HCT116 (cell line): ENCODE results near the gene AKAP12. TPM values are rescaled to one million over a fixed set of nuclear protein-coding genes. Genes with fewer than 3 reads are reported as not detected.

Experiments
- ATAC-seq: fragments of 200-7000 bp; cut with Tn5 transposase; 2 replicates; pipeline ENCODE4 v1.9.1; 2020; ENCODE audit warnings: mild to moderate bottlenecking, moderate library complexity
- BruUV-seq: library from RNA; stranded (reverse); fragments of 400-500 nt; replicated peaks from 2 replicates; lab custom pipeline; 2021; lab: Mats Ljungman, UMichigan
- CTCF ChIA-PET: fragments of 300-600 bp; sonication (Branson Sonifier 250); formaldehyde crosslinking; loops from one replicate; lab custom pipeline; 2021; ENCODE audit warnings: antibody characterized with exemption; lab: Charles Lee
- POLR2A ChIA-PET: fragments of 300-600, 350-600 bp; sonication (Branson Sonifier 250); formaldehyde crosslinking; loops from one replicate; lab custom pipeline; 2021; ENCODE audit warnings: antibody characterized with exemption; lab: Charles Lee
- RAD21 ChIA-PET, 2 experiments: fragments of 300-600 bp; sonication (Branson Sonifier 250); formaldehyde crosslinking; loops; one replicate each; lab custom pipeline; 2023; ENCODE audit warnings: low total read pairs in 2 of 2; ENCODE audit not compliant: uncharacterized antibody in 2 of 2, unreplicated experiment in 2 of 2, low non-redundant PET in 1 of 2; lab: Charles Lee
- DNase-seq: peaks from one replicate; pipeline ENCODE4 v3.0.0-alpha.2; 2010; ENCODE audit warnings: low read depth, low spot score
- H2AFZ ChIP-seq: fragments of 200-600 bp; shearing (Covaris generic), sonication (generic); 2 replicates; pipeline ENCODE4 v1.6.1; 2017; ENCODE audit warnings: low read depth, mixed run types, mixed read lengths, antibody characterized with exemption, low read length; ENCODE audit not compliant: poor library complexity, severe bottlenecking
- H3K27ac ChIP-seq: 2 replicates; pipeline ENCODE4 v1.5.1; 2012; ENCODE audit warnings: low read depth, low read length
- H3K27me3 ChIP-seq: fragments of 200-600 bp; sonication (generic); 2 replicates; pipeline ENCODE4 v1.6.1; 2016; ENCODE audit warnings: mixed run types, low read length, mixed read lengths; ENCODE audit not compliant: insufficient read depth
- H3K36me3 ChIP-seq, 2 experiments: fragments of 200-500 bp in 1 of 2; fragments of 200-600 bp in 1 of 2; sonication (Bioruptor generic) in 1 of 2; sonication (generic) in 1 of 2; 2 replicates each; pipeline versions ENCODE4 v1.5.1 to v1.6.1; 2014 to 2016; ENCODE audit warnings: low read length in 2 of 2, inconsistent platforms in 1 of 2, mixed read lengths in 1 of 2, mixed run types in 1 of 2; ENCODE audit not compliant: insufficient read depth in 2 of 2, control insufficient read depth in 1 of 2
- H3K4me1 ChIP-seq, 2 experiments: fragments of 200-600 bp in 1 of 2; sonication (generic) in 1 of 2; 2 replicates each; pipeline versions ENCODE4 v1.5.1 to v1.6.1; 2012 to 2017; ENCODE audit warnings: low read length in 2 of 2, inconsistent platforms in 1 of 2, mild to moderate bottlenecking in 1 of 2, mixed read lengths in 1 of 2, mixed run types in 1 of 2, moderate library complexity in 1 of 2; ENCODE audit not compliant: insufficient read depth in 2 of 2, control insufficient read depth in 1 of 2
- H3K4me2 ChIP-seq: fragments of 200-600 bp; sonication (generic); 2 replicates; pipeline ENCODE4 v1.6.1; 2017; ENCODE audit warnings: mixed run types, low read length, mixed read lengths
- H3K4me3 ChIP-seq, 2 experiments: fragments of 200-600 bp in 1 of 2; sonication (generic) in 1 of 2; replicated peaks in 1 of 2; 2 replicates each; pipeline ENCODE4 v1.5.1; 2011 to 2016; ENCODE audit warnings: low read length in 2 of 2, control low read depth in 1 of 2, low read depth in 1 of 2, mild to moderate bottlenecking in 1 of 2, mixed read lengths in 1 of 2, mixed run types in 1 of 2
- H3K79me2 ChIP-seq: fragments of 200-600 bp; sonication (generic); 2 replicates; pipeline ENCODE4 v1.6.1; 2017; ENCODE audit warnings: mild to moderate bottlenecking, mixed run types, low read length, moderate library complexity, mixed read lengths; ENCODE audit not compliant: insufficient read depth
- H3K9ac ChIP-seq: fragments of 200-600 bp; sonication (generic); 2 replicates; pipeline ENCODE4 v1.6.1; 2016; ENCODE audit warnings: low read length, mixed read lengths
- H3K9me2 ChIP-seq: fragments of 200-600 bp; sonication (generic), shearing (Covaris generic); 2 replicates; pipeline ENCODE4 v1.6.1; 2017; ENCODE audit warnings: mixed run types, mild to moderate bottlenecking, moderate library complexity; ENCODE audit not compliant: insufficient read depth
- H3K9me3 ChIP-seq, 2 experiments: fragments of 200-500 bp in 1 of 2; fragments of 200-600 bp in 1 of 2; sonication (Bioruptor generic) in 1 of 2; sonication (generic) in 1 of 2; 2 replicates each; pipeline ENCODE4 v1.6.1; 2014 to 2017; ENCODE audit warnings: low read length in 2 of 2, mixed read lengths in 2 of 2, inconsistent platforms in 1 of 2, low read depth in 1 of 2, mild to moderate bottlenecking in 1 of 2, mixed run types in 1 of 2, moderate library complexity in 1 of 2; ENCODE audit not compliant: control insufficient read depth in 1 of 2, insufficient read depth in 1 of 2
- H4K20me1 ChIP-seq: fragments of 200-600 bp; sonication (generic), shearing (Covaris generic); 2 replicates; pipeline ENCODE4 v1.6.1; 2017; ENCODE audit warnings: mixed run types, mild to moderate bottlenecking, moderate library complexity; ENCODE audit not compliant: insufficient read depth
- CBX3 ChIP-seq: IDR thresholded peaks from 2 replicates; pipeline ENCODE4 v1.6.1; 2012; ENCODE audit warnings: low read depth
- CTCF ChIP-seq, 3 experiments: fragments of 200-600 bp in 1 of 3; sonication (generic) in 1 of 3; IDR thresholded peaks in 2 of 3; conservative IDR thresholded peaks in 1 of 3; 2 replicates each; pipeline ENCODE4 v1.5.1; 2012 to 2017; ENCODE audit warnings: low read depth in 2 of 3, low read length in 2 of 3, antibody characterized with exemption in 1 of 3, borderline replicate concordance in 1 of 3, control low read depth in 1 of 3, mild to moderate bottlenecking in 1 of 3, mixed read lengths in 1 of 3, mixed run types in 1 of 3, moderate library complexity in 1 of 3; ENCODE audit not compliant: insufficient read depth in 1 of 3
- ELF1 ChIP-seq: IDR thresholded peaks from 2 replicates; pipeline ENCODE4 v1.6.1; 2012; ENCODE audit warnings: low read depth, borderline replicate concordance
- EZH2 ChIP-seq: fragments of 200-600 bp; sonication (generic); IDR thresholded peaks from 2 replicates; pipeline ENCODE4 v1.6.1; 2017; ENCODE audit warnings: antibody characterized with exemption, mixed run types
- EZH2phosphoT487 ChIP-seq: fragments of 200-600 bp; IDR thresholded peaks from 2 replicates; pipeline ENCODE4 v1.6.1; 2018; ENCODE audit warnings: antibody characterized with exemption, borderline replicate concordance
- FOSL1 ChIP-seq: IDR thresholded peaks from 2 replicates; pipeline ENCODE4 v1.6.1; 2012; ENCODE audit warnings: low read depth
- JUND ChIP-seq: IDR thresholded peaks from 2 replicates; pipeline ENCODE4 v1.6.1; 2012
- POLR2A ChIP-seq: IDR thresholded peaks from 2 replicates; pipeline ENCODE4 v1.7.0; 2011; ENCODE audit warnings: borderline replicate concordance; ENCODE audit not compliant: insufficient read depth, insufficient read length; ENCODE audit errors: extremely low read depth
- POLR2AphosphoS5 ChIP-seq: IDR thresholded peaks from 2 replicates; pipeline ENCODE4 v1.6.1; 2011; ENCODE audit warnings: mild to moderate bottlenecking, low read depth, low read length, moderate library complexity
- SIN3A ChIP-seq: IDR thresholded peaks from 2 replicates; pipeline ENCODE4 v1.6.1; 2012; ENCODE audit warnings: low read depth
- intact Hi-C: fragments of 100-400 bp; cut with micrococcal nuclease; formaldehyde crosslinking; loops from 2 replicates; pipeline ENCODE4 v1.10.0; 2022
- total RNA-seq: library from RNA; stranded (reverse); gene quantifications from one replicate; pipeline ENCODE4 v1.2.1, GENCODE V29; 2021; ENCODE audit not compliant: unreplicated experiment
- TF ChIP-seq, protein P1 (sequence below): IDR thresholded peaks from 2 replicates; pipeline ENCODE4 v1.6.1; 2012; ENCODE audit warnings: low read depth
- TF ChIP-seq, protein P2 (sequence below): IDR thresholded peaks from 2 replicates; pipeline ENCODE4 v1.6.1; 2012

Gene AKAP12
- total RNA-seq, 1 experiment from 2014 or later: 1,220 TPM

DNA sequence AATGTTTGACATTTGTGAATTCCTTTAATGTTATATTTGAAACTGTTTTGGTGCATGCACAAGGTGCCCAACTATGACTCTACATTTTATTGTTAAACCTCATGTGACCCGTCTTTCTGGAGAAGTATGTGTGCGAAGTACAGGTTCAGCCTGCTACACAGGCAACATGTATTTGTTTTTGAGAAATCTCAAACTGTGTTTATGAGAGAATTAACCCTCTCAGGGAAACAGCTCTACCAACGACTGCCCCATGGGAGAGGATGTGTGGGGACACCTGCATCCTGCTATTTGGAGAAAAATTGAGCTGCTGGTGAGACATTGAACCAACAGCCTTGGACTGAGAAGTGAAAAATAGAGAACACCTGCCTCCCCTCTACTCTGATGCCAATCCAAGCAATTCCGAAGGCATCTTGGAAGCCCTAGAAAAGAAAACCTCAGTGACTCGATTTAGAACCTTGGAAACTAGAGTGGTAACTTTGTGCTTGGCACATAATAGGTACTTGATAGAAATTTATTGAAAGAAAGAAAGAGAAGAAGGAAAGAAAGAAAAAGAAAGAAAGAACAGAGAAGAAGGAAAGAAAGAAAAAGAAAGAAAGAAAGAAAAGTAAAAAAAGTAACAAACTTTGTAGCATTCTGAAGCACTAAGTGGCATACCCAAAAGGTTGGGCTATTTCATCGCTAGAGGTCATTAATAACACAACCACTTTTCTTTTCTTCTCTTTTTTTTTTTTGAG is 2.9 kb upstream of the AKAP12 start:
- H2AFZ ChIP-seq: no peak overlapping the region
- H3K36me3 ChIP-seq: peaks cover 0 to 6% of the 10 kb centered on the region in 2 experiments; a peak in 1 of 4 replicates
- no peak for DNase-seq
- no peak overlapping the region for H3K9ac ChIP-seq
- H3K79me2 ChIP-seq: peaks cover 12% of the 10 kb centered on the region
- TF ChIP-seq, protein P1, sequence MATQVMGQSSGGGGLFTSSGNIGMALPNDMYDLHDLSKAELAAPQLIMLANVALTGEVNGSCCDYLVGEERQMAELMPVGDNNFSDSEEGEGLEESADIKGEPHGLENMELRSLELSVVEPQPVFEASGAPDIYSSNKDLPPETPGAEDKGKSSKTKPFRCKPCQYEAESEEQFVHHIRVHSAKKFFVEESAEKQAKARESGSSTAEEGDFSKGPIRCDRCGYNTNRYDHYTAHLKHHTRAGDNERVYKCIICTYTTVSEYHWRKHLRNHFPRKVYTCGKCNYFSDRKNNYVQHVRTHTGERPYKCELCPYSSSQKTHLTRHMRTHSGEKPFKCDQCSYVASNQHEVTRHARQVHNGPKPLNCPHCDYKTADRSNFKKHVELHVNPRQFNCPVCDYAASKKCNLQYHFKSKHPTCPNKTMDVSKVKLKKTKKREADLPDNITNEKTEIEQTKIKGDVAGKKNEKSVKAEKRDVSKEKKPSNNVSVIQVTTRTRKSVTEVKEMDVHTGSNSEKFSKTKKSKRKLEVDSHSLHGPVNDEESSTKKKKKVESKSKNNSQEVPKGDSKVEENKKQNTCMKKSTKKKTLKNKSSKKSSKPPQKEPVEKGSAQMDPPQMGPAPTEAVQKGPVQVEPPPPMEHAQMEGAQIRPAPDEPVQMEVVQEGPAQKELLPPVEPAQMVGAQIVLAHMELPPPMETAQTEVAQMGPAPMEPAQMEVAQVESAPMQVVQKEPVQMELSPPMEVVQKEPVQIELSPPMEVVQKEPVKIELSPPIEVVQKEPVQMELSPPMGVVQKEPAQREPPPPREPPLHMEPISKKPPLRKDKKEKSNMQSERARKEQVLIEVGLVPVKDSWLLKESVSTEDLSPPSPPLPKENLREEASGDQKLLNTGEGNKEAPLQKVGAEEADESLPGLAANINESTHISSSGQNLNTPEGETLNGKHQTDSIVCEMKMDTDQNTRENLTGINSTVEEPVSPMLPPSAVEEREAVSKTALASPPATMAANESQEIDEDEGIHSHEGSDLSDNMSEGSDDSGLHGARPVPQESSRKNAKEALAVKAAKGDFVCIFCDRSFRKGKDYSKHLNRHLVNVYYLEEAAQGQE: no peak
- TF ChIP-seq CBX3: no peak
- no peak for TF ChIP-seq JUND
- TF ChIP-seq POLR2AphosphoS5: no peak
- no peak for TF ChIP-seq EZH2phosphoT487
- TF ChIP-seq CTCF (IDR thresholded peaks at IDR 0.05 in 2 of 3, conservative IDR thresholded peaks at IDR 0.05 in 1 of 3; ENCODE audit: borderline replicate concordance in 1 of 3, insufficient read depth in 1 of 3, low read depth in 2 of 3, low read length in 2 of 3): no peak
- no peak for TF ChIP-seq EZH2
- no peak for TF ChIP-seq POLR2A
- TF ChIP-seq, protein P2, sequence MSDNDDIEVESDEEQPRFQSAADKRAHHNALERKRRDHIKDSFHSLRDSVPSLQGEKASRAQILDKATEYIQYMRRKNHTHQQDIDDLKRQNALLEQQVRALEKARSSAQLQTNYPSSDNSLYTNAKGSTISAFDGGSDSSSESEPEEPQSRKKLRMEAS: no peak
- TF ChIP-seq FOSL1: no peak
- TF ChIP-seq ELF1: no peak
- no peak for TF ChIP-seq SIN3A
- no peak overlapping the region for H3K4me2 ChIP-seq
- no TSS peak for BruUV-seq
- H3K4me1 ChIP-seq: peaks cover 2 to 11% of the 10 kb centered on the region in 2 experiments; a peak in 2 of 4 replicates
- no peak overlapping the region for H3K27ac ChIP-seq
- no peaks in the 10 kb centered on the region for H3K9me2 ChIP-seq
- no peaks in the 10 kb centered on the region for H3K9me3 ChIP-seq
- RAD21 ChIA-PET: no interaction called here
- no peaks in the 10 kb centered on the region for H4K20me1 ChIP-seq
- POLR2A ChIA-PET: no interaction called here
- H3K27me3 ChIP-seq: no peaks in the 10 kb centered on the region
- CTCF ChIA-PET: no interaction called here
- intact Hi-C loops: no loop called here
- ATAC-seq: no peak
- H3K4me3 ChIP-seq: no peak overlapping the region
